PFSK-1 (cell line): ENCODE results near the gene MSI2.

ENCODE experiments used
- FOXP2 ChIP-seq: optimal IDR thresholded peaks from 2 replicates; pipeline ENCODE3; 2011; ENCODE audit warnings: borderline replicate concordance, control low read depth, inconsistent platforms; ENCODE audit not compliant: insufficient read depth; ENCODE audit errors: extremely low read length, extremely low read depth
- POLR2AphosphoS5 ChIP-seq: IDR thresholded peaks from 2 replicates; pipeline ENCODE4 v1.6.1; 2012; ENCODE audit warnings: low read depth, mild to moderate bottlenecking, control low read depth, low read length, moderate library complexity
- SIN3A ChIP-seq: IDR thresholded peaks from 2 replicates; pipeline ENCODE4 v1.6.1; 2012; ENCODE audit warnings: mild to moderate bottlenecking, low read length, moderate library complexity, borderline replicate concordance; ENCODE audit not compliant: insufficient read depth
- TAF1 ChIP-seq: IDR thresholded peaks from 2 replicates; pipeline ENCODE4 v1.6.1; 2012; ENCODE audit warnings: low read length, control low read depth, borderline replicate concordance; ENCODE audit not compliant: insufficient read depth
- TF ChIP-seq, protein P1 (sequence below), 2 experiments: IDR thresholded peaks; 2 replicates each; pipeline versions ENCODE4 v1.6.1 to v1.8.0; 2011 to 2012; ENCODE audit warnings: low read depth in 2 of 2, low read length in 2 of 2, control low read depth in 1 of 2, inconsistent platforms in 1 of 2, mild to moderate bottlenecking in 1 of 2, moderate library complexity in 1 of 2; ENCODE audit not compliant: insufficient read depth in 1 of 2

Gene MSI2

GRCh38 chr17:57331423-57331822 is 75.1 kb downstream of the MSI2 start:
- TF ChIP-seq SIN3A = no peak

DNA sequence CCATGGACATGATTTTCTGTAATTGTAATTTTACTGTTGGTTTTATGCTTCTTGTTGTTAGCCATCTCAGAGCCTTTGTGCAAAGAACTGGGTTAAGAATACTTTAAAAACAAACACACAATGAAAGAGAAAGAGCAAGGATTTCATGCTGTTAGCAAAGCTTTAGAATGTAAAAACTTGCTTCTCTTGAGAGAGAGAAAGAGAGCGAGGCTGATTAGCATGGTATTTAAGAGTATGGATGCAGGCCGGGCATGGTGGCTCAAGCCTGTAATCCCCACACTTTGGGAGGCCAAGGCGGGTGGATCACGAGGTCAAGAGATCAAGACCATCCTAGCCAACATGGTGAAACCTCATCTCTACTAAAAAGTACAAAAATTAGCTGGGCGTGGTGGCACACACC is 76.2 kb downstream of the MSI2 start:
- TF ChIP-seq TAF1 (no peak), FOXP2 (no peak), POLR2AphosphoS5 (no peak), SIN3A (no peak)
- TF ChIP-seq, protein P1, sequence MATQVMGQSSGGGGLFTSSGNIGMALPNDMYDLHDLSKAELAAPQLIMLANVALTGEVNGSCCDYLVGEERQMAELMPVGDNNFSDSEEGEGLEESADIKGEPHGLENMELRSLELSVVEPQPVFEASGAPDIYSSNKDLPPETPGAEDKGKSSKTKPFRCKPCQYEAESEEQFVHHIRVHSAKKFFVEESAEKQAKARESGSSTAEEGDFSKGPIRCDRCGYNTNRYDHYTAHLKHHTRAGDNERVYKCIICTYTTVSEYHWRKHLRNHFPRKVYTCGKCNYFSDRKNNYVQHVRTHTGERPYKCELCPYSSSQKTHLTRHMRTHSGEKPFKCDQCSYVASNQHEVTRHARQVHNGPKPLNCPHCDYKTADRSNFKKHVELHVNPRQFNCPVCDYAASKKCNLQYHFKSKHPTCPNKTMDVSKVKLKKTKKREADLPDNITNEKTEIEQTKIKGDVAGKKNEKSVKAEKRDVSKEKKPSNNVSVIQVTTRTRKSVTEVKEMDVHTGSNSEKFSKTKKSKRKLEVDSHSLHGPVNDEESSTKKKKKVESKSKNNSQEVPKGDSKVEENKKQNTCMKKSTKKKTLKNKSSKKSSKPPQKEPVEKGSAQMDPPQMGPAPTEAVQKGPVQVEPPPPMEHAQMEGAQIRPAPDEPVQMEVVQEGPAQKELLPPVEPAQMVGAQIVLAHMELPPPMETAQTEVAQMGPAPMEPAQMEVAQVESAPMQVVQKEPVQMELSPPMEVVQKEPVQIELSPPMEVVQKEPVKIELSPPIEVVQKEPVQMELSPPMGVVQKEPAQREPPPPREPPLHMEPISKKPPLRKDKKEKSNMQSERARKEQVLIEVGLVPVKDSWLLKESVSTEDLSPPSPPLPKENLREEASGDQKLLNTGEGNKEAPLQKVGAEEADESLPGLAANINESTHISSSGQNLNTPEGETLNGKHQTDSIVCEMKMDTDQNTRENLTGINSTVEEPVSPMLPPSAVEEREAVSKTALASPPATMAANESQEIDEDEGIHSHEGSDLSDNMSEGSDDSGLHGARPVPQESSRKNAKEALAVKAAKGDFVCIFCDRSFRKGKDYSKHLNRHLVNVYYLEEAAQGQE (IDR thresholded peaks at IDR 0.05; ENCODE audit: insufficient read depth in 1 of 2, low read depth in 2 of 2, low read length in 2 of 2) = no peak

- TF ChIP-seq SIN3A (no peak), FOXP2 (no peak), TAF1 (no peak), POLR2AphosphoS5 (no peak)
- TF ChIP-seq, protein P1 (IDR thresholded peaks at IDR 0.05; ENCODE audit: insufficient read depth in 1 of 2, low read depth in 2 of 2, low read length in 2 of 2) = no peak
These were observed 79.0 kb downstream of the MSI2 start for GRCh38 chr17:57335195-57335792.

- TF ChIP-seq FOXP2 (no peak), POLR2AphosphoS5 (no peak), SIN3A (no peak)
- TF ChIP-seq, protein P1 (IDR thresholded peaks at IDR 0.05; ENCODE audit: insufficient read depth in 1 of 2, low read depth in 2 of 2, low read length in 2 of 2) = no peak
These were observed 81.1 kb downstream of the MSI2 start for GRCh38 chr17:57337390-57337789.

DNA sequence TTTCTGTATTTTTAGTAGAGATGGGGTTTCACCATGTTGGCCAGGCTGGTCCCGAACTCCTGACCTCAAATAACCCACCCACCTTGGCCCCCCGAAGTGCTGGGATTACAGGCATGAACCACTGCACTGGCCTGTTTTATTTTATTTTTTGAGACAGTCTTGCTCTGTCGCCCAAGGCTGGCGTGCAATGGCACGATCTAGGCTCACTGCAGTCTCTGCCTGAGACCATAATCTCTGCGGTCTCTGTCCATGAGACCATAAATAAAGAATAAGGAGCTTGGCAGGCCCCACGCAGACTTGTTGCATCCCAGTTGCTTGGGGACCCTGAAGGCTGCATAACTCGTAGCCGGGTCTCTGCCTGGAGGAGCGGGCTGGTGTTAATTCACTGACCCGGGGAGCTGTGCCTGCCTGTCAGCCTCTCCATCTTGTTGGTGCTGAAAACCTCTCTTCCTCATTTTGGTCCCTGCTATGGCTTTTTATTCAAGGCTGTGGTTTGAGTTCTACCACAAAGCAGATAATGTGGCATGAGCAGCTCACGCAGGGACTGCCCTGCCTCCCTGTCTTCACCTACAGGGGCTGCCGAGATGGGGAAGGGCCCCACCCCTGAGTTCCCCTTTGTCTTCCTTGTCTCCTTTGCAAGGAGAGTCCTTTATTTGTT is 82.1 kb downstream of the MSI2 start:
- TF ChIP-seq POLR2AphosphoS5 = no peak
- no peak for TF ChIP-seq SIN3A
- TF ChIP-seq TAF1 = no peak
- no peak for TF ChIP-seq FOXP2
- TF ChIP-seq, protein P1 (IDR thresholded peaks at IDR 0.05; ENCODE audit: insufficient read depth in 1 of 2, low read depth in 2 of 2, low read length in 2 of 2) = no peak
